ENCODE results near the gene CDCA8.

GRCh38 chr1:37755951-37756560 lies 63.7 kb downstream of the CDCA8 start:
- TF ChIP-seq POLR2AphosphoS5 (IDR thresholded peaks at IDR 0.05) (no peak), CTCF (IDR thresholded peaks at IDR 0.05) (no peak), POLR2A (IDR thresholded peaks at IDR 0.05; ENCODE audit: low read depth) (no peak), EP300 (IDR thresholded peaks at IDR 0.05) (no peak)

All from esophagus muscularis mucosa (tissue), 4 donors.